Bronchial epithelial cell (primary cell): ENCODE measurements around the gene NDEL1. TPM values are rescaled to one million over a fixed set of nuclear protein-coding genes. Genes with fewer than 3 reads are reported as not detected.

Source experiments
- DNase-seq: peaks from one replicate; pipeline ENCODE4 v3.0.0-alpha.2; 2010; ENCODE audit warnings: low read depth
- FAIRE-seq: peaks from 2 replicates; lab custom pipeline; 2011; peaks lifted over from hg19 to GRCh38; lab: Jason Lieb, UNC
- H3K27me3 ChIP-seq: 2 replicates; pipeline ENCODE4 v1.5.1; 2011; ENCODE audit warnings: low read length; ENCODE audit not compliant: control insufficient read depth, insufficient read depth
- H3K36me3 ChIP-seq: 2 replicates; pipeline ENCODE4 v1.5.1; 2011; ENCODE audit warnings: low read length; ENCODE audit not compliant: control insufficient read depth, insufficient read depth
- H3K4me3 ChIP-seq: 2 replicates; pipeline ENCODE4 v1.5.1; 2011; ENCODE audit warnings: mild to moderate bottlenecking, low read depth, low read length, control low read depth
- CTCF ChIP-seq: IDR thresholded peaks from 2 replicates; pipeline ENCODE4 v1.5.1; 2011; ENCODE audit warnings: mild to moderate bottlenecking, moderate library complexity, low read length, control low read depth, inconsistent platforms; ENCODE audit not compliant: insufficient read depth, severe bottlenecking
- total RNA-seq: library from RNA; depleted of rRNA; stranded (reverse); fragments of >200 nt; gene quantifications from 2 replicates; pipeline ENCODE4 v1.2.1, GENCODE V29; 2014

NDEL1 gene
- 47.1 and 52.6 TPM in 2 replicates for total RNA-seq

GRCh38 chr17:8435245-8436168, at the start of gene NDEL1:
Gene NDEL1, plus strand, starts transcription at chr17:8435884. Its CDS starts 8,388 bp downstream, at chr17:8444272.
- no peak for TF ChIP-seq CTCF
- no peaks in the 10 kb centered on the region for H3K27me3 ChIP-seq
- peak within 1 kb of the TSS; percentile 92 for H3K4me3 ChIP-seq
- no peak for FAIRE-seq
- peak; percentile 89 for DNase-seq
- H3K36me3 ChIP-seq, result peaks cover 2% of the 10 kb centered on the region

GRCh38 chr17:8386841-8387240, 48.8 kb upstream of the NDEL1 start:
- TF ChIP-seq CTCF, result no peak
- H3K36me3 ChIP-seq, result no peaks in the 10 kb centered on the region
- no peak overlapping the region for H3K4me3 ChIP-seq
- no peaks in the 10 kb centered on the region for H3K27me3 ChIP-seq
- DNase-seq (no peak), FAIRE-seq (no peak)

GRCh38 chr17:8387914-8388651, 47.6 kb upstream of the NDEL1 start:
- no peaks in the 10 kb centered on the region for H3K36me3 ChIP-seq
- no peaks in the 10 kb centered on the region for H3K27me3 ChIP-seq
- H3K4me3 ChIP-seq, result no peak overlapping the region
- FAIRE-seq, result no peak
- DNase-seq, result no peak
- no peak for TF ChIP-seq CTCF

- FAIRE-seq (no peak), DNase-seq (peak; percentile 73)
- Histone ChIP-seq H3K4me3 (no peak overlapping the region), H3K36me3 (no peaks in the 10 kb centered on the region), H3K27me3 (no peaks in the 10 kb centered on the region)
- TF ChIP-seq CTCF, result no peak
Measured at GRCh38 chr17:8391711-8392110, 44.0 kb upstream of the NDEL1 start.

GRCh38 chr17:8392274-8392673, 43.4 kb upstream of the NDEL1 start:
- DNase-seq, result no peak
- FAIRE-seq, result no peak
- no peak for TF ChIP-seq CTCF
- no peak overlapping the region for H3K4me3 ChIP-seq
- H3K27me3 ChIP-seq, result no peaks in the 10 kb centered on the region
- no peaks in the 10 kb centered on the region for H3K36me3 ChIP-seq
